Cardiac muscle cell (in vitro differentiated cells and primary cell): Measurements from ENCODE around the gene BCL6. TPM values are rescaled to one million over a fixed set of nuclear protein-coding genes. Genes with fewer than 3 reads are reported as not detected.

ENCODE experiments used
- DNase-seq, 2 donors: peaks; one replicate each; pipeline versions ENCODE4 v3.0.0 to v3.0.0-alpha.2; 2010 to 2017; ENCODE audit warnings: low read depth in 1 of 2, low spot score in 1 of 2
- H3K27ac ChIP-seq: fragments of 200-600 bp; sonication (generic); 2 replicates; pipeline ENCODE4 v1.5.1; 2016
- H3K27me3 ChIP-seq: fragments of 200-600 bp; sonication (generic); 2 replicates; pipeline ENCODE4 v1.6.0; 2016; ENCODE audit warnings: control low read depth
- H3K36me3 ChIP-seq: fragments of 200-600 bp; sonication (generic); 2 replicates; pipeline ENCODE4 v1.5.1; 2016; ENCODE audit warnings: control low read depth
- H3K4me1 ChIP-seq: fragments of 200-600 bp; sonication (generic); 2 replicates; pipeline ENCODE4 v1.8.1; 2017; ENCODE audit warnings: low read depth, mild to moderate bottlenecking, mixed run types
- H3K4me3 ChIP-seq: fragments of 200-600 bp; sonication (generic); 2 replicates; pipeline ENCODE4 v1.5.1; 2016; ENCODE audit warnings: mild to moderate bottlenecking
- H3K9me3 ChIP-seq: fragments of 200-600 bp; sonication (generic); 2 replicates; pipeline ENCODE4 v1.5.1; 2017; ENCODE audit warnings: low read depth, mild to moderate bottlenecking, control low read depth
- CTCF ChIP-seq: IDR thresholded peaks from 2 replicates; pipeline ENCODE4 v1.5.1; 2012; ENCODE audit warnings: low read depth, mild to moderate bottlenecking, low read length
- polyA plus RNA-seq: library from polyadenylated mRNA; unstranded; fragments of >200 nt; fragmentation: Nextera tagmentation; extraction: Ambion mirVana; gene quantifications from 2 replicates; pipeline ENCODE4 v1.2.1, GENCODE V29; 2016
- total RNA-seq: library from RNA; depleted of rRNA; stranded (reverse); fragments of >200 nt; gene quantifications from 2 replicates; pipeline ENCODE4 v1.2.3, GENCODE V29; 2016

Gene BCL6
- total and polyA plus RNA-seq, 2 experiments from 2014 or later = 4.9 to 12.7 TPM

- no peaks in the 10 kb centered on the region for H3K36me3 ChIP-seq
- no peak overlapping the region for H3K27ac ChIP-seq
- DNase-seq = no peak
- no peaks in the 10 kb centered on the region for H3K9me3 ChIP-seq
- H3K4me1 ChIP-seq = peaks cover 15% of the 10 kb centered on the region
- no peak for TF ChIP-seq CTCF
- no peaks in the 10 kb centered on the region for H3K27me3 ChIP-seq
- no peak overlapping the region for H3K4me3 ChIP-seq
These were observed 15.7 kb downstream of the BCL6 start for GRCh38 chr3:187729598-187729997.

- H3K9me3 ChIP-seq = no peaks in the 10 kb centered on the region
- H3K27ac ChIP-seq = no peak overlapping the region
- no peak for TF ChIP-seq CTCF
- peaks cover 15% of the 10 kb centered on the region for H3K4me1 ChIP-seq
- no peak overlapping the region for H3K4me3 ChIP-seq
- H3K27me3 ChIP-seq = no peaks in the 10 kb centered on the region
- DNase-seq = no peak
- peaks cover under 1% of the 10 kb centered on the region for H3K36me3 ChIP-seq
These were observed 16.2 kb downstream of the BCL6 start for GRCh38 chr3:187728940-187729583.

GRCh38 chr3:187728248-187728647 lies 17.0 kb downstream of the BCL6 start:
- no peak overlapping the region for H3K27ac ChIP-seq
- no peak overlapping the region for H3K4me3 ChIP-seq
- H3K4me1 ChIP-seq = peaks cover 15% of the 10 kb centered on the region
- DNase-seq = no peak
- peaks cover 3% of the 10 kb centered on the region for H3K36me3 ChIP-seq
- TF ChIP-seq CTCF = no peak
- H3K27me3 ChIP-seq = no peaks in the 10 kb centered on the region
- H3K9me3 ChIP-seq = no peaks in the 10 kb centered on the region

GRCh38 chr3:187726564-187726963 lies 18.7 kb downstream of the BCL6 start:
- no peak for DNase-seq
- H3K27ac ChIP-seq = no peak overlapping the region
- H3K27me3 ChIP-seq = no peaks in the 10 kb centered on the region
- H3K9me3 ChIP-seq = no peaks in the 10 kb centered on the region
- TF ChIP-seq CTCF = no peak
- H3K4me3 ChIP-seq = no peak overlapping the region
- peaks cover 3% of the 10 kb centered on the region for H3K36me3 ChIP-seq
- peaks cover 6% of the 10 kb centered on the region for H3K4me1 ChIP-seq

- TF ChIP-seq CTCF = no peak
- no peak overlapping the region for H3K27ac ChIP-seq
- H3K4me3 ChIP-seq = no peak overlapping the region
- H3K36me3 ChIP-seq = peaks cover 3% of the 10 kb centered on the region
- no peaks in the 10 kb centered on the region for H3K9me3 ChIP-seq
- H3K27me3 ChIP-seq = no peaks in the 10 kb centered on the region
- peaks cover 5% of the 10 kb centered on the region for H3K4me1 ChIP-seq
- no peak for DNase-seq
These were observed 19.5 kb downstream of the BCL6 start for GRCh38 chr3:187725653-187726370.
